NK-92 (cell line): ENCODE results near the gene C1QA.

Source experiments
- DNase-seq: peaks from one replicate; lab custom pipeline; 2025; ENCODE audit not compliant: unreplicated experiment; lab: John Stamatoyannopoulos, UW

C1QA gene

GRCh38 chr1:22636353-22636752 is at the start of gene C1QA:
TSS of gene C1QA (plus strand) at chr1:22636628. CDS start at chr1:22637617, 989 bp downstream.
- DNase-seq = no peak

- DNase-seq = no peak
Measured at GRCh38 chr1:22587247-22587646, 49.2 kb upstream of the C1QA start.

GRCh38 chr1:22588899-22589422 is 47.5 kb upstream of the C1QA start:
- DNase-seq = no peak

GRCh38 chr1:22591576-22591975 is 44.9 kb upstream of the C1QA start:
- no peak for DNase-seq

- no peak for DNase-seq
Measured at GRCh38 chr1:22592051-22592450, 44.4 kb upstream of the C1QA start.

- no peak for DNase-seq
Measured at GRCh38 chr1:22592919-22593790, 43.3 kb upstream of the C1QA start.

GRCh38 chr1:22594396-22594795 is 42.0 kb upstream of the C1QA start:
- no peak for DNase-seq

GRCh38 chr1:22595108-22595507 is 41.3 kb upstream of the C1QA start:
- no peak for DNase-seq

- DNase-seq = no peak
Measured at GRCh38 chr1:22597301-22597965, 39.0 kb upstream of the C1QA start.

GRCh38 chr1:22597996-22598395 is 38.4 kb upstream of the C1QA start:
- no peak for DNase-seq

- no peak for DNase-seq
Measured at GRCh38 chr1:22598736-22599135, 37.7 kb upstream of the C1QA start.

- DNase-seq = no peak
Measured at GRCh38 chr1:22600071-22600816, 36.2 kb upstream of the C1QA start.

GRCh38 chr1:22600817-22601605 is 35.4 kb upstream of the C1QA start:
- no peak for DNase-seq

GRCh38 chr1:22601610-22602009 is 34.8 kb upstream of the C1QA start:
- DNase-seq = no peak

- no peak for DNase-seq
Measured at GRCh38 chr1:22602060-22602740, 34.2 kb upstream of the C1QA start.

- no peak for DNase-seq
Measured at GRCh38 chr1:22606161-22606560, 30.3 kb upstream of the C1QA start.

- no peak for DNase-seq
Measured at GRCh38 chr1:22607154-22607553, 29.3 kb upstream of the C1QA start.

- DNase-seq = no peak
Measured at GRCh38 chr1:22608361-22608760, 28.1 kb upstream of the C1QA start.

- no peak for DNase-seq
Measured at GRCh38 chr1:22609291-22609690, 27.1 kb upstream of the C1QA start.

GRCh38 chr1:22611530-22611947 is 24.9 kb upstream of the C1QA start:
- no peak for DNase-seq
